ENCODE results near the gene CBLN3. TPM values are rescaled to one million over a fixed set of nuclear protein-coding genes. Genes with fewer than 3 reads are reported as not detected.

Gene CBLN3
- total and polyA plus RNA-seq, 2 of the 4 experiments (the other 2 are of a cell fraction): 0.72 to 4.5 TPM

GRCh38 chr14:24427537-24428508, 1.6 kb downstream of the CBLN3 start (continued):
- no peak for TF ChIP-seq RAD21 (IDR thresholded peaks at IDR 0.05; ENCODE audit: low read length)
- no peak for TF ChIP-seq CEBPB (IDR thresholded peaks at IDR 0.05; ENCODE audit: low read depth, low read length)

DNA sequence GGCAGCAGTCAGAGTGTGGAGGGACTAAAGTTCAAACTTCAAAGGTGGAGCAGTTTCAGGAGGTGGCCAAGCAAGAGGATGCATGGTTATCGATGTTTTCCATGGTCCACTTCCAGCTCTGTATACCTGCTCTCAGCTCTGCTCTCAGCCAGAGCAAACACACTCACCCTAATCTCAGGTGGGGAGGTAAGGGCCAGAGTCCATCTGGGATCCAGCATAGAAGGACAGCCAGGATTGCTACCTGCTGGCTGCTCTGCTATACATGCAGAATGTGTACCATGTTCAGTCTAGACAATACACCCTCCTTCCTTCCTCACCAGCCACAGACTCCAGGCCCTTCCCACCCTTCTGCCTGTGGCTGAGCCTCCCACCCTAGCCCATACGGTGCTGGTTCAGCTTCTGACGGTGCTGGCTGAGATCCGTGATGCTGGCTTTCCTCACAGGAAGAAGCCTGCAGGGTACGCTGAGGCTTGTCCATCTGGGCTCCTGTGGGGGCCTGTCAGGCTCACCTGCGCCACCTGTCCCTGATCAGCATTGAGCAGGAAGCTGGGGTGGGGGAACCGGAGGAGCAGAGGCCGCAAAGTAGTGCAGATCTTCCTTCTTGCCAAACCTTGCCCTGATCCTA, 2.4 kb downstream of the CBLN3 start:
- no peak overlapping the region for H2BK5ac ChIP-seq (ENCODE audit: low read depth, low read length, poor library complexity, severe bottlenecking)
- peaks cover 5% of the 10 kb centered on the region for H3K9me1 ChIP-seq (ENCODE audit: insufficient read depth, low read length)
- H3K79me1 ChIP-seq (ENCODE audit: low read depth in 1 of 2, low read length in 2 of 2): peaks cover 7 to 27% of the 10 kb centered on the region in 2 experiments; a peak in 3 of 4 replicates
- no peak overlapping the region for H3K4me2 ChIP-seq (ENCODE audit: low read depth, low read length)
- no TSS peak for BruUV-seq (replicated peaks)
- no peak overlapping the region for H3K18ac ChIP-seq (ENCODE audit: low read depth, low read length)
- H3K9ac ChIP-seq (ENCODE audit: low read depth, low read length): no peak overlapping the region
- ChIA-PET CTCF (no interaction called here), POLR2A (ENCODE audit: unreplicated experiment) (no interaction called here)
- H4K20me1 ChIP-seq (ENCODE audit: insufficient read depth, low read length): peaks cover 11% of the 10 kb centered on the region
- H4K5ac ChIP-seq (ENCODE audit: low read depth, low read length): no peak overlapping the region
- 0 out of 2 replicates have a peak overlapping the region, but pooled peaks have one; percentile 47 for H2BK20ac ChIP-seq (ENCODE audit: low read depth, low read length)
- no peak overlapping the region for H2AFZ ChIP-seq (replicated peaks; ENCODE audit: low read length, poor library complexity)
- H3K36me3 ChIP-seq (ENCODE audit: control insufficient read depth, insufficient read depth, low read length): peaks cover 4% of the 10 kb centered on the region; the same call in 1 of the 2 replicates
- WGBS, 2 experiments (ENCODE audit: extremely low coverage in 2 of 2, insufficient read length in 1 of 2): 67% methylated on average over 3 of the region's 8 CpGs; no CpG with 5 or more reads in 1 of the 2 experiments
- no peak overlapping the region for H3K23ac ChIP-seq (ENCODE audit: low read depth, low read length)
- H4K8ac ChIP-seq (ENCODE audit: low read depth in 2 of 2, low read length in 2 of 2): no peak overlapping the region
- H3K4me3 ChIP-seq (ENCODE audit: insufficient read depth, low read depth, low read length): no peak overlapping the region
- ATAC-seq (ENCODE audit: low read depth) (no peak), DNase-seq (no peak)
- no peak overlapping the region for H2BK15ac ChIP-seq (ENCODE audit: low read depth, low read length)
- peaks cover 13% of the 10 kb centered on the region; the same call in 1 of the 2 replicates for H3K4me1 ChIP-seq (ENCODE audit: control insufficient read depth, insufficient read depth, low read length)
- peaks cover 10% of the 10 kb centered on the region for H3K27me3 ChIP-seq (ENCODE audit: control insufficient read depth, insufficient read depth, low read length)
- H3K56ac ChIP-seq (ENCODE audit: extremely low read depth, insufficient read depth, low read length): no peak overlapping the region
- H3K14ac ChIP-seq (replicated peaks; ENCODE audit: low read depth, low read length): no peak overlapping the region
- dilution Hi-C loops (cut with HindIII; ENCODE audit: low sequenced_read_pairs, unreplicated experiment) (no loop called here), in situ Hi-C loops (cut with MboI; ENCODE audit: low sequenced_read_pairs) (loop anchor here (25.0 kb wide), 1 partner anchor 1115 kb away; the partner anchor contains the start of genes BCL2L2, PABPN1 and PPP1R3E), intact Hi-C loops (cut with micrococcal nuclease) (no loop called here)
- H4K91ac ChIP-seq (ENCODE audit: insufficient read depth, low read depth, low read length): no peak overlapping the region
- H3K4ac ChIP-seq (ENCODE audit: low read depth, low read length): 0 out of 2 replicates have a peak overlapping the region, but pooled peaks have one; percentile 15
- H2AK5ac ChIP-seq (ENCODE audit: low read depth, low read length): peak overlapping the region; percentile 28; the same call in 1 of the 2 replicates
- no peak overlapping the region for H3K27ac ChIP-seq (ENCODE audit: insufficient read depth, low read length)
- peak overlapping the region; percentile 9 for H2AK9ac ChIP-seq (replicated peaks; ENCODE audit: low read depth, low read length, poor library complexity)
- no peak overlapping the region for H2BK120ac ChIP-seq (ENCODE audit: low read depth, low read length)
- no peaks in the 10 kb centered on the region for H3K9me3 ChIP-seq (ENCODE audit: control insufficient read depth, insufficient read depth, low read length)
- TF ChIP-seq BHLHE40 (IDR thresholded peaks at IDR 0.05; ENCODE audit: low read depth, low read length): no peak
- TF ChIP-seq CHD1 (IDR thresholded peaks at IDR 0.05; ENCODE audit: low read depth, low read length): no peak
- TF ChIP-seq CEBPB (IDR thresholded peaks at IDR 0.05; ENCODE audit: low read depth, low read length): no peak
- no peak for TF ChIP-seq FOS (IDR thresholded peaks at IDR 0.05; ENCODE audit: low read depth, low read length)
- TF ChIP-seq SMC3 (IDR thresholded peaks at IDR 0.05; ENCODE audit: low read depth, low read length): no peak
- TF ChIP-seq POLR2A (IDR thresholded peaks at IDR 0.05; ENCODE audit: low read depth, low read length): no peak
- no peak for TF ChIP-seq ELK1 (IDR thresholded peaks at IDR 0.05; ENCODE audit: borderline replicate concordance, low read depth, low read length)
- TF ChIP-seq MXI1 (IDR thresholded peaks at IDR 0.05; ENCODE audit: borderline replicate concordance, low read depth, low read length): no peak
- no peak for TF ChIP-seq MAZ (IDR thresholded peaks at IDR 0.05; ENCODE audit: borderline replicate concordance, low read depth, low read length)
- TF ChIP-seq RAD21 (IDR thresholded peaks at IDR 0.05; ENCODE audit: low read length): no peak
- no peak for TF ChIP-seq NFE2L2 (IDR thresholded peaks at IDR 0.05; ENCODE audit: low read depth, low read length)

All from IMR-90 (cell line).